ENCODE data around the gene ZYG11A.

Gene ZYG11A

DNA sequence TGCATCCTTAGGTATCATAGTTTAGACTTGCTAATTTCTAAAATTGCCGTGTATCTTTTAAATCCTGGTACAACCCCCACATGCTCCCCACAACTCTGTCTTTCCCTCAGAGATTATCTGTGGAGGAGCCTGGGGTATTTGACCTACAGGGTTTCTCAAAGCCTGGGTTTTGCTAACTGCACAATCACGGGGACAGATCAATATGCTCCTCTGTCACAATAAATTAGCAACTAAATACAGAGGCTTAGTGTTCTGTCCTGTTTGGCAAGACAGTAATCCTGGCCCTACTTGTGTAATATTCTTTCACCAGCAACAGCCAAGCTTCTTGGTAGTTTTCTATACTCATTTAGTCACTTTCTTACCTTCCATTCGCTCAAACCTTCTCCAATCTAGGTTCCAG lies 70.5 kb downstream of the ZYG11A start:
- H4K20me1 ChIP-seq (ENCODE audit: control insufficient read depth, insufficient read depth, low read depth, low read length): no peaks in the 10 kb centered on the region
- H3K9me2 ChIP-seq (replicated peaks; ENCODE audit: control insufficient read depth, low read length): no peaks in the 10 kb centered on the region
- no peak overlapping the region for H3K27ac ChIP-seq (ENCODE audit: low read depth, low read length)
- H3K27me3 ChIP-seq (ENCODE audit: control insufficient read depth, low read length): no peaks in the 10 kb centered on the region
- H3K4me3 ChIP-seq (ENCODE audit: low read length): no peak overlapping the region
- TF ChIP-seq EZH2phosphoT487 (IDR thresholded peaks at IDR 0.05; ENCODE audit: borderline replicate concordance, low read length): no peak
- TF ChIP-seq, protein P1, sequence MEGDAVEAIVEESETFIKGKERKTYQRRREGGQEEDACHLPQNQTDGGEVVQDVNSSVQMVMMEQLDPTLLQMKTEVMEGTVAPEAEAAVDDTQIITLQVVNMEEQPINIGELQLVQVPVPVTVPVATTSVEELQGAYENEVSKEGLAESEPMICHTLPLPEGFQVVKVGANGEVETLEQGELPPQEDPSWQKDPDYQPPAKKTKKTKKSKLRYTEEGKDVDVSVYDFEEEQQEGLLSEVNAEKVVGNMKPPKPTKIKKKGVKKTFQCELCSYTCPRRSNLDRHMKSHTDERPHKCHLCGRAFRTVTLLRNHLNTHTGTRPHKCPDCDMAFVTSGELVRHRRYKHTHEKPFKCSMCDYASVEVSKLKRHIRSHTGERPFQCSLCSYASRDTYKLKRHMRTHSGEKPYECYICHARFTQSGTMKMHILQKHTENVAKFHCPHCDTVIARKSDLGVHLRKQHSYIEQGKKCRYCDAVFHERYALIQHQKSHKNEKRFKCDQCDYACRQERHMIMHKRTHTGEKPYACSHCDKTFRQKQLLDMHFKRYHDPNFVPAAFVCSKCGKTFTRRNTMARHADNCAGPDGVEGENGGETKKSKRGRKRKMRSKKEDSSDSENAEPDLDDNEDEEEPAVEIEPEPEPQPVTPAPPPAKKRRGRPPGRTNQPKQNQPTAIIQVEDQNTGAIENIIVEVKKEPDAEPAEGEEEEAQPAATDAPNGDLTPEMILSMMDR (IDR thresholded peaks at IDR 0.05; ENCODE audit: low read depth, low read length, poor library complexity, severe bottlenecking): no peak
- no peaks in the 10 kb centered on the region for H3K79me2 ChIP-seq (ENCODE audit: control insufficient read depth, low read length)
- H3K9me3 ChIP-seq (ENCODE audit: control insufficient read depth, insufficient read depth, low read length): no peaks in the 10 kb centered on the region
- H3K4me1 ChIP-seq (ENCODE audit: control insufficient read depth, low read length): no peaks in the 10 kb centered on the region
- no peaks in the 10 kb centered on the region for H3K36me3 ChIP-seq (ENCODE audit: control insufficient read depth, low read length)
- no peaks in the 10 kb centered on the region for H3F3A ChIP-seq (ENCODE audit: control insufficient read depth, insufficient read depth)
- no peak overlapping the region for H3K4me2 ChIP-seq (ENCODE audit: low read length)

DNA sequence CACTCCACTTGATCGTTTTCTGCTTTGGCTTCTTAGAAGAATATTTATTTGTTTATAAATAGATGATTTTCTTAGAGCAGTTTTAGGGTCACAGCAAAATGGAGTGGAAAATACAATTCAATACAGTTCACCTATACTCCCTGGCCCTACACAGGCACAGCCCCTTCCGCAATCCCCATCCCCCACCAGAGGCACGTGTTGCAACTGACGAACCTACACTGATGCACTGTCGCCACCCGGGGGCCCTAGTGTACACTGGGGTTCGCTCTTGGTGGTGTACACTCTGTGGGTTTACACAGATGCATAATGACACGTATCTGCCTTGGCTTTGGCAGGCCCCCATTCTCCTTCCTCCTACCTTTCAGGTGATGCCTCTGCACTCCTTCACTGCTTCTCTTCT lies 71.0 kb downstream of the ZYG11A start:
- Histone ChIP-seq H3K36me3 (ENCODE audit: control insufficient read depth, low read length) (no peaks in the 10 kb centered on the region), H3F3A (ENCODE audit: control insufficient read depth, insufficient read depth) (no peaks in the 10 kb centered on the region), H3K27ac (ENCODE audit: low read depth, low read length) (no peak overlapping the region), H3K27me3 (ENCODE audit: control insufficient read depth, low read length) (no peaks in the 10 kb centered on the region), H3K9me3 (ENCODE audit: control insufficient read depth, insufficient read depth, low read length) (no peaks in the 10 kb centered on the region), H3K79me2 (ENCODE audit: control insufficient read depth, low read length) (no peaks in the 10 kb centered on the region), H3K9me2 (replicated peaks; ENCODE audit: control insufficient read depth, low read length) (no peaks in the 10 kb centered on the region), H3K4me2 (ENCODE audit: low read length) (no peak overlapping the region), H3K4me3 (ENCODE audit: low read length) (no peak overlapping the region), H4K20me1 (ENCODE audit: control insufficient read depth, insufficient read depth, low read depth, low read length) (no peaks in the 10 kb centered on the region), H3K4me1 (ENCODE audit: control insufficient read depth, low read length) (no peaks in the 10 kb centered on the region)
- TF ChIP-seq, protein P1 (IDR thresholded peaks at IDR 0.05; ENCODE audit: low read depth, low read length, poor library complexity, severe bottlenecking): peak; percentile 37
- no peak for TF ChIP-seq EZH2phosphoT487 (IDR thresholded peaks at IDR 0.05; ENCODE audit: borderline replicate concordance, low read length)

DNA sequence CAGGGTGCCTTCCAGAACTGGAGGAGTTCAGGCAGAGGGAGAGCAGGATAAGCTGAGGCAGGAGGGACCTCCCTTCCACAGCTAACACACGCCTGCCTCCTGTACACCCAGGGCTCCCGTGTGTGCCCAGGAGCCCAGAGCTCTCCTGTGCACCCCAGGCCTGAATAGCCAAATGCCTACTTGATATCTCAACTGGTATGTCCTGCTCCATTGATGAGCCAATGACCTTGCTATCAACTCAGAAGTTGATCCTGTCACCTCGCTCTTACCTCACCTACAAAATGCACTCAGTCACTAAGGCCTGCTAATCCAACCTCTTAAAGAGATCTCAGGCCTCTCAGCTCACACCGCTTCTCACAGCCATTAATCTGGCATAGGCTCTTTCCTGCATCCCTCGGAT lies 71.9 kb downstream of the ZYG11A start:
- H3K4me3 ChIP-seq (ENCODE audit: low read length): no peak overlapping the region
- no peaks in the 10 kb centered on the region for H3F3A ChIP-seq (ENCODE audit: control insufficient read depth, insufficient read depth)
- no peaks in the 10 kb centered on the region for H3K9me3 ChIP-seq (ENCODE audit: control insufficient read depth, insufficient read depth, low read length)
- H3K79me2 ChIP-seq (ENCODE audit: control insufficient read depth, low read length): no peaks in the 10 kb centered on the region
- TF ChIP-seq EZH2phosphoT487 (IDR thresholded peaks at IDR 0.05; ENCODE audit: borderline replicate concordance, low read length): no peak
- H3K27ac ChIP-seq (ENCODE audit: low read depth, low read length): no peak overlapping the region
- no peaks in the 10 kb centered on the region for H3K27me3 ChIP-seq (ENCODE audit: control insufficient read depth, low read length)
- no peak overlapping the region for H3K4me2 ChIP-seq (ENCODE audit: low read length)
- H3K4me1 ChIP-seq (ENCODE audit: control insufficient read depth, low read length): no peaks in the 10 kb centered on the region
- no peaks in the 10 kb centered on the region for H3K36me3 ChIP-seq (ENCODE audit: control insufficient read depth, low read length)
- H4K20me1 ChIP-seq (ENCODE audit: control insufficient read depth, insufficient read depth, low read depth, low read length): no peaks in the 10 kb centered on the region
- no peaks in the 10 kb centered on the region for H3K9me2 ChIP-seq (replicated peaks; ENCODE audit: control insufficient read depth, low read length)

DNA sequence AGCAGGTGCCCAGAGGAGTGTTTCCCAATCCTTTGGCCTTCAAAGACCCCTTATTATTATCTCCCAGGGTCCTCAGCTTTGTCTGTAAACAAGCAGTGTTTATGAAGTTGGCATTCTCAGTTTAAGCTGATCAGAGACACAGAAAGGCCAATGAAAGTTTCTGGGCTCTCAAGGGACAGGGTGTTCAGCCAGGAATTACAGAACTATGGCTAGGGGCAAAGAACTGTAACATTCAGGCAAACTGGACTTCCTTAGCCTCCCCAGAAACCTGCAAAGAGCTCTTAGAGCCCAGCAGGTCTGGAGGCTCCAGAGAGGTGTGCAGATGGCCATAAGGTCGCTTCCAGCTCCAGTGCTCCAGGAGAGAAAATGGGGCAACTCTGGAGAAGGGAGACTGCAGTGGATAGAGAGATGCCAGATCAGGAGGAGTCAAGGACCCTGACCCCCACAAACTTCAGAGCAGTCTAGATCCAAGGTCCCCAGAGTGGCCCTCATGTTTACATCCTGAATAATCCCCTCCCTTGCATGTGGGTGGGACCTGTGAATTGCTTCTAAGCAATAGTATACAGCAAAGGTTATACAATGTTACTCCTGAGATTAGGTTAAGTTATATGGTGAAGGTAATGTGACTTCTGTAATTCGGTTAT lies 72.8 kb downstream of the ZYG11A start:
- H3K27me3 ChIP-seq (ENCODE audit: control insufficient read depth, low read length): no peaks in the 10 kb centered on the region
- no peaks in the 10 kb centered on the region for H4K20me1 ChIP-seq (ENCODE audit: control insufficient read depth, insufficient read depth, low read depth, low read length)
- TF ChIP-seq EZH2phosphoT487 (IDR thresholded peaks at IDR 0.05; ENCODE audit: borderline replicate concordance, low read length): no peak
- TF ChIP-seq, protein P1 (IDR thresholded peaks at IDR 0.05; ENCODE audit: low read depth, low read length, poor library complexity, severe bottlenecking): no peak
- H3K27ac ChIP-seq (ENCODE audit: low read depth, low read length): no peak overlapping the region
- H3K79me2 ChIP-seq (ENCODE audit: control insufficient read depth, low read length): no peaks in the 10 kb centered on the region
- H3K36me3 ChIP-seq (ENCODE audit: control insufficient read depth, low read length): no peaks in the 10 kb centered on the region
- no peak overlapping the region for H3K4me3 ChIP-seq (ENCODE audit: low read length)
- no peaks in the 10 kb centered on the region for H3K9me2 ChIP-seq (replicated peaks; ENCODE audit: control insufficient read depth, low read length)
- H3K9me3 ChIP-seq (ENCODE audit: control insufficient read depth, insufficient read depth, low read length): no peaks in the 10 kb centered on the region
- no peaks in the 10 kb centered on the region for H3K4me1 ChIP-seq (ENCODE audit: control insufficient read depth, low read length)
- no peak overlapping the region for H3K4me2 ChIP-seq (ENCODE audit: low read length)
- H3F3A ChIP-seq (ENCODE audit: control insufficient read depth, insufficient read depth): no peaks in the 10 kb centered on the region
